Activated CD8-positive, alpha-beta memory T cell treated with anti-CD3 and anti-CD28 coated beads, Interleukin-2, amount 50 U/mL, for 24 hours (primary cell): Measurements from ENCODE around the gene LAMA3.

Experiments
- DNase-seq: peaks from one replicate; pipeline ENCODE4 v3.0.0-alpha.2; 2020; ENCODE audit errors: extremely low read depth

LAMA3 gene

GRCh38 chr18:23849141-23849540, 159.9 kb downstream of the LAMA3 start:
- DNase-seq = no peak

- DNase-seq = no peak
Observed at GRCh38 chr18:23850215-23850614, 161.0 kb downstream of the LAMA3 start.

GRCh38 chr18:23851470-23852002, 162.3 kb downstream of the LAMA3 start:
- DNase-seq = no peak

- DNase-seq = no peak
Observed at GRCh38 chr18:23852236-23853045, 163.2 kb downstream of the LAMA3 start.

- DNase-seq = no peak
Observed at GRCh38 chr18:23853448-23854195, 164.4 kb downstream of the LAMA3 start.

- DNase-seq = no peak
Observed at GRCh38 chr18:23855721-23856120, 166.5 kb downstream of the LAMA3 start.

GRCh38 chr18:23856466-23857163, 167.4 kb downstream of the LAMA3 start:
- DNase-seq = no peak

GRCh38 chr18:23857164-23857552, 167.9 kb downstream of the LAMA3 start:
- DNase-seq = no peak

- no peak for DNase-seq
Observed at GRCh38 chr18:23857756-23858155, 168.5 kb downstream of the LAMA3 start.

- DNase-seq = no peak
Observed at GRCh38 chr18:23859466-23860336, 170.4 kb downstream of the LAMA3 start.

GRCh38 chr18:23861326-23861725, 172.1 kb downstream of the LAMA3 start:
- DNase-seq = no peak

GRCh38 chr18:23861805-23862470, 172.7 kb downstream of the LAMA3 start:
- no peak for DNase-seq

- no peak for DNase-seq
Observed at GRCh38 chr18:23864624-23865023, 175.4 kb downstream of the LAMA3 start.

- no peak for DNase-seq
Observed at GRCh38 chr18:23867006-23867405, 177.8 kb downstream of the LAMA3 start.

GRCh38 chr18:23868136-23868785, 179.0 kb downstream of the LAMA3 start:
- no peak for DNase-seq

GRCh38 chr18:23870676-23871380, 181.6 kb downstream of the LAMA3 start:
- no peak for DNase-seq

- DNase-seq = peak; percentile 19
Observed at GRCh38 chr18:23871410-23871809, 182.2 kb downstream of the LAMA3 start.

- no peak for DNase-seq
Observed at GRCh38 chr18:23872701-23873550, 183.7 kb downstream of the LAMA3 start.
